GM03348 (cell line): ENCODE data around the gene ROPN1B.
A peak's percentile ranks its signal among the peaks of the same experiment; 100 is the strongest.

Source experiments
- DNase-seq: peaks from one replicate; pipeline ENCODE4 v3.0.0; 2012; ENCODE audit warnings: low spot score

The ROPN1B gene

GRCh38 chr3:126005951-126006350 lies 37.0 kb downstream of the ROPN1B start:
- DNase-seq = peak; percentile 74

GRCh38 chr3:126008219-126008618 lies 39.2 kb downstream of the ROPN1B start:
- DNase-seq = no peak

GRCh38 chr3:126009181-126009580 lies 40.2 kb downstream of the ROPN1B start:
- no peak for DNase-seq

- DNase-seq = no peak
Observed at GRCh38 chr3:126013751-126014156, 44.8 kb downstream of the ROPN1B start.

- DNase-seq = peak; percentile 81
Observed at GRCh38 chr3:126014252-126014651, 45.3 kb downstream of the ROPN1B start.

- no peak for DNase-seq
Observed at GRCh38 chr3:126015075-126015474, 46.1 kb downstream of the ROPN1B start.

- DNase-seq = no peak
Observed at GRCh38 chr3:126016616-126017015, 47.6 kb downstream of the ROPN1B start.

- no peak for DNase-seq
Observed at GRCh38 chr3:126017362-126017761, 48.4 kb downstream of the ROPN1B start.

- no peak for DNase-seq
Observed at GRCh38 chr3:126018545-126018944, 49.6 kb downstream of the ROPN1B start.

- no peak for DNase-seq
Observed at GRCh38 chr3:126018995-126019394, 50.0 kb downstream of the ROPN1B start.

GRCh38 chr3:126019683-126020082 lies 50.7 kb downstream of the ROPN1B start:
- no peak for DNase-seq

GRCh38 chr3:126021224-126021623 lies 52.2 kb downstream of the ROPN1B start:
- DNase-seq = no peak

GRCh38 chr3:126021702-126022101 lies 52.7 kb downstream of the ROPN1B start:
- no peak for DNase-seq

GRCh38 chr3:126022741-126023359 lies 53.9 kb downstream of the ROPN1B start:
- no peak for DNase-seq

- no peak for DNase-seq
Observed at GRCh38 chr3:126023390-126023789, 54.4 kb downstream of the ROPN1B start.

- DNase-seq = no peak
Observed at GRCh38 chr3:126024049-126024854, 55.3 kb downstream of the ROPN1B start.

GRCh38 chr3:126025116-126025729 lies 56.2 kb downstream of the ROPN1B start:
- no peak for DNase-seq

GRCh38 chr3:126025862-126026261 lies 56.9 kb downstream of the ROPN1B start:
- no peak for DNase-seq

- DNase-seq = no peak
Observed at GRCh38 chr3:126026277-126026751, 57.3 kb downstream of the ROPN1B start.

GRCh38 chr3:126026761-126027160 lies 57.8 kb downstream of the ROPN1B start:
- no peak for DNase-seq

- no peak for DNase-seq
Observed at GRCh38 chr3:126028096-126028495, 59.1 kb downstream of the ROPN1B start.

GRCh38 chr3:126029241-126029640 lies 60.3 kb downstream of the ROPN1B start:
- no peak for DNase-seq

GRCh38 chr3:126030455-126030854 lies 61.5 kb downstream of the ROPN1B start:
- no peak for DNase-seq
